Measurements from ENCODE around the gene CES1. TPM values are rescaled to one million over a fixed set of nuclear protein-coding genes. Genes with fewer than 3 reads are reported as not detected.
"Not testable (repeated sequence)": the region's sequence is repeated elsewhere in the genome, so short reads cannot be mapped to it uniquely, and the experiment has no call there.

CES1 gene
- total RNA-seq, 1 donor from 2014 or later: not detected

DNA sequence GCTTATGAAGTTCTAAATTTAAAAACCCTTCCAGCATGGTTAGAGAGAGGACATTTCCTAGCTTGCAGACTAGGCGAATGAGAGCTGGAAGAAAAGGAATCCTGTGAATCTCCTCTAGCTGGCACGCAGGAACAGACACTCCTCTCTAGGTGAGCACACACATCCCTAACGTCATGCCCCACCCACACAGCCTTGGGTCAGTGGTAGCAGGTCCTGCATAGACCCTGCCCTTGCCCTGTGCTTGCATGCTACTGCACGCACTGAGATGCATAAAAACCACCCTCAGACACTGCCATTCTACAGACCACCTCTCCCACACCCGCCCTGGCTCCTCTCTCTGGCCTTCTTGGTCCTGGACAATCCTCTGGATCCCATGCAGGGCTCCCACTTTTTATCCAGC is 23.5 kb downstream of the CES1 start:
- intact Hi-C loops (cut with micrococcal nuclease): no loop called here
- Mint-ChIP-seq H3K4me1 (ENCODE audit: low read depth) (no peaks in the 10 kb centered on the region), H3K27ac (no peak overlapping the region), H3K27me3 (ENCODE audit: low read depth) (no peaks in the 10 kb centered on the region), H3K9me3 (no peaks in the 10 kb centered on the region), H3K4me3 (ENCODE audit: low read depth) (no peak overlapping the region), H3K36me3 (ENCODE audit: low read depth) (no peaks in the 10 kb centered on the region)
- DNase-seq (ENCODE audit: low spot score): no peak

DNA sequence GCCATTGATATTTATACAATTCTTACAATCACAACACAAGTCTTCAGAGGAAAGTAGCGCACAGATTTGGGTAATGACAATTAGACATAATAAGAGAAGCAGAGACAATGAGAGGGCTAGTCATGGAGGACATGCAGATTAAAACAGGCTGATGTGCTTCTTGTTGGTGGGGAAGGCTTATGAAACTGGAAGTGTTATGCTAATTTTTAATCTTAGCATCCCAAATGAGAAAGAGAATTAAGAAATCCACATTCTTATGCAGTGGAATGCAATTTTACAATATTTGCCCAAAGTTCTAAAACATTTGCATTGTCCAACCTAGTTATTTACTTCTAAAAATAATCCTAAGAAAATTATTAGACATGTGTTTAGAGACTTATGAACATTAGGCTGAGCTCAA is 24.6 kb downstream of the CES1 start:
- H3K27me3 Mint-ChIP-seq (ENCODE audit: low read depth); H3K9me3 Mint-ChIP-seq; intact Hi-C loops (cut with micrococcal nuclease); H3K4me1 Mint-ChIP-seq (ENCODE audit: low read depth); DNase-seq (ENCODE audit: low spot score); H3K27ac Mint-ChIP-seq; H3K4me3 Mint-ChIP-seq (ENCODE audit: low read depth); H3K36me3 Mint-ChIP-seq (ENCODE audit: low read depth): not testable (repeated sequence)

DNA sequence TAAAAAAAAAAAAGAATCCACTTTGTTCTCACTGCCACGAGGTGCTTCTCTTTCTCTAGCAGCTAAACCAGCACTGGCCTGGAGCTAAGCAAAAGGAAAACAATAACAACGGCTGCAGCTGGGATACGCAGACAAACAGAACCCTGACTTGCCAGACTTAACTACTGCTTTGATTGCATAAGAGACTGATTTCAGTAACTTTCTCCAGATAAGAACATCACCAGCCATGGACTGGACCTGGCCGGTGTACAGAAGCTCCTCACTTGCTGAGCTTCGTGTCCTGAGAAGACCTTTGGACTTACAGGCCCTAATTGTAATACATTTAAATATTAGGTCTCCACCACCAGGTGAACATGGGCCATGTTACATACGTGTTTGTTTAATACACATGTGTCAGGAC is 27.8 kb downstream of the CES1 start:
- H3K4me1 Mint-ChIP-seq (ENCODE audit: low read depth); H3K36me3 Mint-ChIP-seq (ENCODE audit: low read depth); H3K9me3 Mint-ChIP-seq; H3K4me3 Mint-ChIP-seq (ENCODE audit: low read depth); DNase-seq (ENCODE audit: low spot score); intact Hi-C loops (cut with micrococcal nuclease); H3K27me3 Mint-ChIP-seq (ENCODE audit: low read depth); H3K27ac Mint-ChIP-seq: not testable (repeated sequence)

DNA sequence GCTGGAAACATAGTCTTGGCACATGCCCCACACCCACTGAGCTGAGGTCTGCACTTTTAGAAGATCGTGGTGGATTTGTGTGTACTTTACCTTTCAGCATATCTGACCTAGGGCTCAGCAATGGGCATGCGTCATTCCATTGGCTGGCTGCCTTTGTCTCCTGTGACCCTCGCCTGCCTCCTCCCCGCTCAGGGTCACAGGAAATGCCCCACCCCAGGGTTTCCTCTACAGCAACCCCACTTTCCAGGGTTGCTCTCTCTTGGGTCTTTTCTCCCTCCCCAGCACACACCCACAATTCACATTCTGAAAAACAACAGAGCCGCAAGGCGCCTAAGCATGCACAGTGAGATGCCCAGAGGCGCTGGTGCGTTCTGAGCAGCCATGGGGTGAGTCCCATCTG is 29.2 kb downstream of the CES1 start:
- H3K9me3 Mint-ChIP-seq; H3K36me3 Mint-ChIP-seq (ENCODE audit: low read depth); H3K4me3 Mint-ChIP-seq (ENCODE audit: low read depth); H3K27me3 Mint-ChIP-seq (ENCODE audit: low read depth); intact Hi-C loops (cut with micrococcal nuclease); DNase-seq (ENCODE audit: low spot score); H3K4me1 Mint-ChIP-seq (ENCODE audit: low read depth); H3K27ac Mint-ChIP-seq: not testable (repeated sequence)

DNA sequence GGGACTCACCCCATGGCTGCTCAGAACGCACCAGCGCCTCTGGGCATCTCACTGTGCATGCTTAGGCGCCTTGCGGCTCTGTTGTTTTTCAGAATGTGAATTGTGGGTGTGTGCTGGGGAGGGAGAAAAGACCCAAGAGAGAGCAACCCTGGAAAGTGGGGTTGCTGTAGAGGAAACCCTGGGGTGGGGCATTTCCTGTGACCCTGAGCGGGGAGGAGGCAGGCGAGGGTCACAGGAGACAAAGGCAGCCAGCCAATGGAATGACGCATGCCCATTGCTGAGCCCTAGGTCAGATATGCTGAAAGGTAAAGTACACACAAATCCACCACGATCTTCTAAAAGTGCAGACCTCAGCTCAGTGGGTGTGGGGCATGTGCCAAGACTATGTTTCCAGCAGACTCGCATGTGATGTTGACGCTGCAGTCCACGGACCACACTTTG is 39.9 kb downstream of the CES1 start:
- not testable (repeated sequence) for H3K9me3 Mint-ChIP-seq; H3K27me3 Mint-ChIP-seq (ENCODE audit: low read depth); H3K36me3 Mint-ChIP-seq (ENCODE audit: low read depth)

DNA sequence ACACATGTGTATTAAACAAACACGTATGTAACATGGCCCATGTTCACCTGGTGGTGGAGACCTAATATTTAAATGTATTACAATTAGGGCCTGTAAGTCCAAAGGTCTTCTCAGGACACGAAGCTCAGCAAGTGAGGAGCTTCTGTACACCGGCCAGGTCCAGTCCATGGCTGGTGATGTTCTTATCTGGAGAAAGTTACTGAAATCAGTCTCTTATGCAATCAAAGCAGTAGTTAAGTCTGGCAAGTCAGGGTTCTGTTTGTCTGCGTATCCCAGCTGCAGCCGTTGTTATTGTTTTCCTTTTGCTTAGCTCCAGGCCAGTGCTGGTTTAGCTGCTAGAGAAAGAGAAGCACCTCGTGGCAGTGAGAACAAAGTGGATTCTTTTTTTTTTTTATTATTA is 41.4 kb downstream of the CES1 start:
- H3K4me1 Mint-ChIP-seq (ENCODE audit: low read depth); H3K4me3 Mint-ChIP-seq (ENCODE audit: low read depth); H3K27ac Mint-ChIP-seq; intact Hi-C loops (cut with micrococcal nuclease); H3K27me3 Mint-ChIP-seq (ENCODE audit: low read depth); H3K36me3 Mint-ChIP-seq (ENCODE audit: low read depth); DNase-seq (ENCODE audit: low spot score); H3K9me3 Mint-ChIP-seq: not testable (repeated sequence)

More for the DNA sequence above, 39.9 kb downstream of the CES1 start:
- H3K4me1 Mint-ChIP-seq (ENCODE audit: low read depth); intact Hi-C loops (cut with micrococcal nuclease); DNase-seq (ENCODE audit: low spot score); H3K27ac Mint-ChIP-seq; H3K4me3 Mint-ChIP-seq (ENCODE audit: low read depth): not testable (repeated sequence)

DNA sequence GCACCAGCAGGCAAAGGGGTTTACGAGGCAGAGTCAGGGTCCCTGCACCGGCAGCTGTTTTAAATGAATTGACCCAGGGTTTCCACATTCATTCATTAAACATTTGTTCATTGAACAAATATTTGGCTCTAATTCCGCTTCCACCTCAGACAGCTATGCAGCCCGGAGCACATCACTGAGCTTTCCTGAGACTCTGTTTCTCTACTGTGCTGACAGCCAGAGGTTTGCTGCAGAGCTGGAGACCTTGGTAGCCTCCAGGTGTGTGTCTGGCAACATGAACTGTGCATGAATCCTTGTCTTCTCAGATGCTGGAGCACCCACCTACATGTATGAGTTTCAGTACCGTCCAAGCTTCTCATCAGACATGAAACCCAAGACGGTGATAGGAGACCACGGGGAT is 42.7 kb downstream of the CES1 start:
- intact Hi-C loops (cut with micrococcal nuclease); H3K27ac Mint-ChIP-seq; H3K36me3 Mint-ChIP-seq (ENCODE audit: low read depth): not testable (repeated sequence)

DNA sequence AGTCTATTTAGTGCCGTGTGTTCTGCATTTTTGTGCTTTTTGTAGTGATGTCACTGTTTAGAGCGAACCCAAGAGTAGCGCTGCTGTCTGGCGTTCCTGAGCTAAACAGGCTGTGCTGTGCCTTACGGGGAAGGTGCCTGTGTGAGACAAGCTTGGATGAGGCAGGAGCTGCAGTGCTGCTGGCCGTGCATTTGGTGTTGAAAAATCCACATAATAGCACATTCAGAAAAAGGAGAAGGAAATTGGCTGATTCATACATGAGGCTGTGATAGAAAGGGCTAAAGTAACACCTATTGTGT is 50.2 kb downstream of the CES1 start:
- H3K36me3 Mint-ChIP-seq (ENCODE audit: low read depth); intact Hi-C loops (cut with micrococcal nuclease); DNase-seq (ENCODE audit: low spot score); H3K4me3 Mint-ChIP-seq (ENCODE audit: low read depth); H3K4me1 Mint-ChIP-seq (ENCODE audit: low read depth); H3K9me3 Mint-ChIP-seq; H3K27me3 Mint-ChIP-seq (ENCODE audit: low read depth); H3K27ac Mint-ChIP-seq: not testable (repeated sequence)

More for the DNA sequence above, 42.7 kb downstream of the CES1 start:
- H3K27me3 Mint-ChIP-seq (ENCODE audit: low read depth); H3K4me1 Mint-ChIP-seq (ENCODE audit: low read depth); H3K9me3 Mint-ChIP-seq; DNase-seq (ENCODE audit: low spot score); H3K4me3 Mint-ChIP-seq (ENCODE audit: low read depth): not testable (repeated sequence)

DNA sequence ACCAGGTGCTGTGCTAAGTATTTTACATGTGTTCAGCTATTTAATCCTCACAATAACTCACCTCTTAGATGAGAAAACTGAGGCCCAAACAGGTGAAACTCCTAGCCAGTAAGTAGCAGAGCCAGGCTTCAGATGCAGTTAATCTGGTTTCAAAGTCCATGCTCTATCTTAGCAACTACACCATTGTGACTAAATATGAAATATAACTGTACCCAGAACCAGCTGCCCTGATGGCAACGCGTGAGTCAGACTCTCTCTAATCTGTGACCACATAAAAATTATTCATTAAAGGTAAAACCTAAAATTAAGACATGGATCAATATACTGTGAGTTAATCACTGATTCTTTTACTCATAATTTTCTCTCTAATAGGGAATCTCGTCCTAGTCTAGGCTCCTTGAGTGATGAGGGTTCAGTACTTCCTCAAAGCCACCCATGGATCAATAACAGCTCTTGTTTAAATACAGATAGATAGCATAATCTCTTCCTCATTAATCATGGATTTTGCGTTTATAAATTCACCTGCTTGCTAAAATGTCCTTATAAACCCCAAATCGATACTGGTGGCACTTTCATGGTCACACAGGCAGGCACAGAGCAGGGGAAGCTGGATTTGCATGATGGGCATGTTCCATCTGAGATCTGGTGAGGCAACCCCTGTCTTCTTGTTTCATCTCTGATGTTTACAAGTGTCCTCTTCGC is 50.7 kb downstream of the CES1 start:
- H3K36me3 Mint-ChIP-seq (ENCODE audit: low read depth); H3K27me3 Mint-ChIP-seq (ENCODE audit: low read depth); intact Hi-C loops (cut with micrococcal nuclease); H3K27ac Mint-ChIP-seq; DNase-seq (ENCODE audit: low spot score); H3K9me3 Mint-ChIP-seq; H3K4me1 Mint-ChIP-seq (ENCODE audit: low read depth); H3K4me3 Mint-ChIP-seq (ENCODE audit: low read depth): not testable (repeated sequence)

DNA sequence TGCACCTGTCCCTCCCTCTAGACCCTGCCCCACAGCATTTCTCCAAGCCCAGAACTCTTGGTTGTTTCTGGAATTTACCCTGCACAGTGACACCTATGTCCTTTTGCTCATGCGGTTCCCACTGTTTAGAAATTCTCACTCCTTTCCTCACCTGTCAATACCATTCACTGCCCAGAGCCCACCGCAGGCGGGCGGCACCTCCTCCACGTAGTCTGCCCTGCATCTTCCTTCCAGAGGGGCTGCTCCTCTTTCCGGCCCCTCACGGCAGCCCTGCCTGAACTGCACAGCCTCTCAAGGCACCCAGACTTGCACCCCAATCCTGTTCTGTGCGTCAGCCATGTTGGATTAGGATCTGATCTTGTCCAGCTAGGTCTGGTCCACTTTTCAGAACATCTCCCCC is 51.4 kb downstream of the CES1 start:
- H3K4me1 Mint-ChIP-seq (ENCODE audit: low read depth); H3K27me3 Mint-ChIP-seq (ENCODE audit: low read depth); DNase-seq (ENCODE audit: low spot score); H3K4me3 Mint-ChIP-seq (ENCODE audit: low read depth); H3K27ac Mint-ChIP-seq; H3K9me3 Mint-ChIP-seq; H3K36me3 Mint-ChIP-seq (ENCODE audit: low read depth); intact Hi-C loops (cut with micrococcal nuclease): not testable (repeated sequence)

DNA sequence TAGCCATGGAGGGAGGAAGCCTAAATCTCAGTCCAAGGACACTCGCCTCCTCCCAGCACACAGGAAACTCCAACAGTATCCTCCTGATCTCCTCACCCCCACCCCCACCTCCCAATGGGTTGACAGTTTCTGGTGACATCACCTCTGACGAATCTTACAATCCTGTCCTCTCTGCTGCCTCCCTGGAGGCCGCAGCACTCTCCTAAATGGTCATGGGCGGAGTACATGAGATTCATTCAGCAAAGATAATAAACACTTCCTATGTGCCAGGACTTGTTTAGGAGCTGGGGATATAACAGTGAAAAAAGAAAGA is 52.8 kb downstream of the CES1 start:
- intact Hi-C loops (cut with micrococcal nuclease); H3K27ac Mint-ChIP-seq; DNase-seq (ENCODE audit: low spot score); H3K4me3 Mint-ChIP-seq (ENCODE audit: low read depth); H3K4me1 Mint-ChIP-seq (ENCODE audit: low read depth); H3K27me3 Mint-ChIP-seq (ENCODE audit: low read depth); H3K9me3 Mint-ChIP-seq; H3K36me3 Mint-ChIP-seq (ENCODE audit: low read depth): not testable (repeated sequence)

DNA sequence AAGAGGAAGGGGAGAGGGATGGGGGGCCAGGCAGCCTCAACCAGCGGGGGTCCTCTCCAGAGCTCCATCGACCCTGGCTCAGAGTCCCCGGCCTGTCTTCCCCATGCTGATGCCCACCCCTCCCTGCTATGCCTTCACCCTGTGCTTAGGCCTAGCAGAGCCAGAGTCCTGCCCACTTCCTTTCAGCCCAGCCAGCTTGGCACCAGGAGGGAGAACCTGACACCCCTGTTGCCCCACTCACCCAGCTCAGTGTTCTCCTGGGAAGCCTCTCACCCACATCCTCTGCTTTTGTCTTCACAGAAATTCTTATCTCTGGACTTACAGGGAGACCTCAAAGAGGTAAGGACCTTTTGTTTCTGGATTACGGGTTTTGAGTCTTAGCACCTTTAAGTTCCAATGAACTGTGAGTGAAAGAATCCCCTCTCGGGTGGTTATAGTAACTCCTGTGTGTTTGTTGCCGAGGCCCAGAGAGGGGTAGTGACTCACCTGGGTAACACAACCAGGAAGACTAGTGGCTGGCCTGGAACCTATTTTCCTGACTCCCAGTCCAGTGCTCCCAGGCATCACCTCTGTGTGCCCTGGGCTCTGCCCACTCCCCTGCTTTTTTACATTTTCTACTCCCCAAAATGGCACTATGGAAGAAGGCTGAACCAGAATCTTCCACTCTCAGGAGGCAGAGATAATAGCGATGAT is 53.3 kb downstream of the CES1 start:
- Mint-ChIP-seq H3K4me1 (ENCODE audit: low read depth) (no peaks in the 10 kb centered on the region), H3K4me3 (ENCODE audit: low read depth) (no peak overlapping the region), H3K27ac (no peak overlapping the region), H3K27me3 (ENCODE audit: low read depth) (no peaks in the 10 kb centered on the region), H3K36me3 (ENCODE audit: low read depth) (no peaks in the 10 kb centered on the region), H3K9me3 (no peaks in the 10 kb centered on the region)
- DNase-seq (ENCODE audit: low spot score): no peak
- intact Hi-C loops (cut with micrococcal nuclease): no loop called here

DNA sequence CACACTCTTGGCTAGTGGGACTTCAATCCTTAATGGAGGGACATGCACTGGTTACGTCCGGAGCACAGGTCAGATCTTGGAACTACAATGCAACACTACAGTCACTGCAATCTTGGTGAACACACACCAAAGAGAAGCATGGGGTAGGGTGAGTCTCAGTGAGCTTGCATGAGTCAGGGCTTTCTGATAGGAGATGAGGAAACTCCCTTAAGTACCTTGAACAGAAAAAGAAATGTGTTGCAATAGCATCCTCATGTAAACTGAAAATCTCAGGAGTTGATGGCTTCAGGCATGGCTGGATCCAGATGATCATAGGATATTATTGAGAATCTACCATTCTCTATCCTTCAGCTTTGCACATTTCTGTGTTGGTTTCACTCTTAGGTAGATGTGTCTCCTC is 54.1 kb downstream of the CES1 start:
- Mint-ChIP-seq H3K27ac (no peak overlapping the region), H3K4me1 (ENCODE audit: low read depth) (no peaks in the 10 kb centered on the region), H3K4me3 (ENCODE audit: low read depth) (no peak overlapping the region), H3K27me3 (ENCODE audit: low read depth) (no peaks in the 10 kb centered on the region), H3K9me3 (no peaks in the 10 kb centered on the region), H3K36me3 (ENCODE audit: low read depth) (no peaks in the 10 kb centered on the region)
- DNase-seq (ENCODE audit: low spot score): no peak
- intact Hi-C loops (cut with micrococcal nuclease): no loop called here

DNA sequence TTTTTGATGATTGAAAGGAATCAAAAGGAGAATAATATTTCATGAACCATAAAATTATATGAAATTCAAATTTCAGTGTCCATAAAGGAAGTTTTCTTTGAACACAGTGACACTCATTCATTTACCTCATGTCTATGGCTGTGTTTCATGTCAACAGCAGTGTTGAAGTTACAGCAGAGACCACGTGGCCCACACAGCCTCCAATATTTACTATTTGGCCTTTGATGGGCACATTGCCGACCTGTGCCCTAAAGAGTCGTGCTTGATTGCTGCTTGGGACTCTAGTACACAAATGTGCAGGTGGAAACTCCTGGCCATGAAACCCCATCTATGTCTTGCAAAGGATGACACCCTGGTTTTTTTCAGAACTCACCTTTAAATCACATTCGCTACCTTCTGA is 57.0 kb downstream of the CES1 start:
- DNase-seq (ENCODE audit: low spot score): no peak
- intact Hi-C loops (cut with micrococcal nuclease): no loop called here
- Mint-ChIP-seq H3K4me1 (ENCODE audit: low read depth) (peaks cover under 1% of the 10 kb centered on the region), H3K9me3 (no peaks in the 10 kb centered on the region), H3K4me3 (ENCODE audit: low read depth) (no peak overlapping the region), H3K27ac (no peak overlapping the region), H3K36me3 (ENCODE audit: low read depth) (no peaks in the 10 kb centered on the region), H3K27me3 (ENCODE audit: low read depth) (no peaks in the 10 kb centered on the region)

Data from activated T-helper 2 cell treated with anti-CD3 and anti-CD28 coated beads, Interferon-gamma antibody, Interleukin-2, Interleukin-4, amounts not matched to agents 10 μg/mL and 5 μg/mL and 100 μg/mL, durations not matched to agents 14 hours and 24 hours and 36 hours (primary cell).